Hepatocyte (in vitro differentiated cells): ENCODE measurements around the gene CCDC102B.

Source experiments
- EZH2 ChIP-seq: fragments of 200-600 bp; sonication (generic); IDR thresholded peaks from 2 replicates; pipeline ENCODE4 v1.6.1; 2016; ENCODE audit warnings: antibody characterized with exemption, mild to moderate bottlenecking, borderline replicate concordance
- EZH2phosphoT487 ChIP-seq: fragments of 200-600 bp; sonication (generic); IDR thresholded peaks from one replicate; pipeline ENCODE4 v1.6.1; 2018; ENCODE audit warnings: antibody characterized with exemption, mild to moderate bottlenecking, low read depth, moderate library complexity; ENCODE audit not compliant: unreplicated experiment, severe bottlenecking
- TF ChIP-seq, protein P1 (sequence below): fragments of 200-600 bp; sonication (generic); IDR thresholded peaks from 2 replicates; pipeline ENCODE4 v1.5.1; 2016; ENCODE audit warnings: antibody characterized with exemption, mild to moderate bottlenecking; ENCODE audit not compliant: poor library complexity

DNA sequence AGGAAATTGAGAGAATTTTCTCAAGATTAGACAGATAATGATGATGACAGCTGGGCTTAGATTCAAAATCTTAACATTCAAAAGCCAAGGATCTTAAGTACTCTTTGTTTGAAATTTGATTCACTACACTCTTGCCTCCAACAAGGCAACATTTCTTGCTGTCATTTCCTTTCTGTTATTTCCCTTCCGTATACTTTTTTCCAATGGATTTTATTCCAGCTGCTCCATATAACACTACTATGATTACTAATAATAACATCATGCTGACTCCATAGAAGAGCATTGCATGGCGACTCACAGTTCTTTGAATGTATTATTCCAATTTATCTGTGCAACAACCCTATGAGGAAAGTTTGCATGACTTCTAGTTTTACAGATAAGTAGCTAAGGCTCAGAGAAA, 33.9 kb upstream of the CCDC102B start:
- TF ChIP-seq, protein P1, sequence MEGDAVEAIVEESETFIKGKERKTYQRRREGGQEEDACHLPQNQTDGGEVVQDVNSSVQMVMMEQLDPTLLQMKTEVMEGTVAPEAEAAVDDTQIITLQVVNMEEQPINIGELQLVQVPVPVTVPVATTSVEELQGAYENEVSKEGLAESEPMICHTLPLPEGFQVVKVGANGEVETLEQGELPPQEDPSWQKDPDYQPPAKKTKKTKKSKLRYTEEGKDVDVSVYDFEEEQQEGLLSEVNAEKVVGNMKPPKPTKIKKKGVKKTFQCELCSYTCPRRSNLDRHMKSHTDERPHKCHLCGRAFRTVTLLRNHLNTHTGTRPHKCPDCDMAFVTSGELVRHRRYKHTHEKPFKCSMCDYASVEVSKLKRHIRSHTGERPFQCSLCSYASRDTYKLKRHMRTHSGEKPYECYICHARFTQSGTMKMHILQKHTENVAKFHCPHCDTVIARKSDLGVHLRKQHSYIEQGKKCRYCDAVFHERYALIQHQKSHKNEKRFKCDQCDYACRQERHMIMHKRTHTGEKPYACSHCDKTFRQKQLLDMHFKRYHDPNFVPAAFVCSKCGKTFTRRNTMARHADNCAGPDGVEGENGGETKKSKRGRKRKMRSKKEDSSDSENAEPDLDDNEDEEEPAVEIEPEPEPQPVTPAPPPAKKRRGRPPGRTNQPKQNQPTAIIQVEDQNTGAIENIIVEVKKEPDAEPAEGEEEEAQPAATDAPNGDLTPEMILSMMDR, result no peak
- TF ChIP-seq EZH2 (no peak), EZH2phosphoT487 (no peak)
